Naive thymus-derived CD4-positive, alpha-beta T cell (primary cell): ENCODE measurements around the gene PRCD. TPM values are rescaled to one million over a fixed set of nuclear protein-coding genes. Genes with fewer than 3 reads are reported as not detected.
"Not testable (repeated sequence)": the region's sequence is repeated elsewhere in the genome, so short reads cannot be mapped to it uniquely, and the experiment has no call there.

ENCODE experiments used
- ATAC-seq: fragments of 150-1000 bp; cut with Tn5 transposase; 2 replicates; pipeline ENCODE4 v1.10.0; 2021; ENCODE audit warnings: mild to moderate bottlenecking, moderate library complexity
- CTCF ChIA-PET: fragments of 350-600 bp; sonication (Branson Sonifier 250); formaldehyde crosslinking; loops from one replicate; lab custom pipeline; 2021; ENCODE audit warnings: antibody characterized with exemption; lab: Charles Lee
- POLR2A ChIA-PET: fragments of 350-600 bp; sonication (Branson Sonifier 250); formaldehyde crosslinking; loops from one replicate; lab custom pipeline; 2021; ENCODE audit warnings: antibody characterized with exemption, inconsistent platforms; lab: Charles Lee
- DNase-seq, 9 donors: peaks; one replicate each; pipeline versions ENCODE4 v3.0.0 to v3.0.0-alpha.2; 2020 to 2022; ENCODE audit warnings: mixed read lengths in 1 of 9
- H3K27ac ChIP-seq: one replicate; pipeline ENCODE4 v1.7.0; 2013; ENCODE audit warnings: mild to moderate bottlenecking, low read depth, low read length, moderate library complexity
- H3K27me3 ChIP-seq, 2 donors: one replicate each; pipeline ENCODE4 v1.7.0; 2013; ENCODE audit warnings: low read length in 2 of 2, mild to moderate bottlenecking in 2 of 2, moderate library complexity in 2 of 2; ENCODE audit not compliant: control insufficient read depth in 2 of 2, insufficient read depth in 2 of 2
- H3K36me3 ChIP-seq, 3 experiments: 1 replicate in 2 of 3; 2 replicates in 1 of 3; pipeline ENCODE4 v1.7.0; 2013; ENCODE audit warnings: low read length in 3 of 3, mild to moderate bottlenecking in 3 of 3, moderate library complexity in 1 of 3; ENCODE audit not compliant: insufficient read depth in 3 of 3, control insufficient read depth in 2 of 3
- H3K4me1 ChIP-seq, 2 donors: one replicate each; pipeline ENCODE4 v1.7.0; 2013; ENCODE audit warnings: low read length in 2 of 2, mild to moderate bottlenecking in 2 of 2, moderate library complexity in 1 of 2; ENCODE audit not compliant: control insufficient read depth in 2 of 2, insufficient read depth in 2 of 2
- H3K4me3 ChIP-seq: 2 replicates; pipeline ENCODE4 v1.7.0; 2013; ENCODE audit warnings: mild to moderate bottlenecking, low read length
- H3K9me3 ChIP-seq, 3 experiments: 1 replicate in 2 of 3; 2 replicates in 1 of 3; pipeline ENCODE4 v1.7.0; 2013; ENCODE audit warnings: low read length in 3 of 3; ENCODE audit not compliant: control insufficient read depth in 2 of 3
- H3K27ac Mint-ChIP-seq, 9 donors: one replicate each; pipeline ENCODE4 v1.8.0; 2020 to 2022; ENCODE audit warnings: mixed read lengths in 9 of 9, mild to moderate bottlenecking in 8 of 9, moderate library complexity in 5 of 9, inconsistent platforms in 2 of 9
- H3K27me3 Mint-ChIP-seq, 5 donors: one replicate each; pipeline ENCODE4 v1.8.0; 2021 to 2022; ENCODE audit warnings: mixed read lengths in 5 of 5, mild to moderate bottlenecking in 1 of 5
- H3K36me3 Mint-ChIP-seq, 5 donors: one replicate each; pipeline ENCODE4 v1.8.0; 2020 to 2022; ENCODE audit warnings: mixed read lengths in 5 of 5, mild to moderate bottlenecking in 3 of 5, inconsistent platforms in 1 of 5
- H3K4me1 Mint-ChIP-seq, 7 donors: one replicate each; pipeline ENCODE4 v1.8.0; 2020 to 2022; ENCODE audit warnings: mixed read lengths in 7 of 7, mild to moderate bottlenecking in 3 of 7, inconsistent platforms in 1 of 7
- H3K4me3 Mint-ChIP-seq, 10 donors: one replicate each; pipeline ENCODE4 v1.8.0; 2020 to 2022; ENCODE audit warnings: mild to moderate bottlenecking in 10 of 10, mixed read lengths in 10 of 10, moderate library complexity in 6 of 10, inconsistent platforms in 2 of 10
- H3K9me3 Mint-ChIP-seq, 11 donors: one replicate each; pipeline ENCODE4 v1.8.0; 2020 to 2022; ENCODE audit warnings: mixed read lengths in 11 of 11, mild to moderate bottlenecking in 4 of 11, inconsistent platforms in 1 of 11, moderate library complexity in 1 of 11
- intact Hi-C, 2 donors: fragments of 100-400 bp; cut with micrococcal nuclease; formaldehyde crosslinking; loops; one replicate each; pipeline ENCODE4 v1.15.1; 2023
- polyA plus RNA-seq, 2 donors: library from polyadenylated mRNA; unstranded; fragments of 300-500 nt; fragmentation: Illumina TruSeq; gene quantifications; one replicate each; pipeline ENCODE4 v1.2.3, GENCODE V29; 2021
- total RNA-seq, 6 experiments: library from RNA in 5 of 6; stranded (reverse) in 5 of 6; gene quantifications; 1 replicate in 5 of 6; 2 replicates in 1 of 6; pipeline ENCODE4 v1.2.3 and lab custom pipeline; 2021 to 2026

Gene PRCD
- total and polyA plus RNA-seq, 7 experiments from 2014 or later: 1.3 TPM; not detected in 6

DNA sequence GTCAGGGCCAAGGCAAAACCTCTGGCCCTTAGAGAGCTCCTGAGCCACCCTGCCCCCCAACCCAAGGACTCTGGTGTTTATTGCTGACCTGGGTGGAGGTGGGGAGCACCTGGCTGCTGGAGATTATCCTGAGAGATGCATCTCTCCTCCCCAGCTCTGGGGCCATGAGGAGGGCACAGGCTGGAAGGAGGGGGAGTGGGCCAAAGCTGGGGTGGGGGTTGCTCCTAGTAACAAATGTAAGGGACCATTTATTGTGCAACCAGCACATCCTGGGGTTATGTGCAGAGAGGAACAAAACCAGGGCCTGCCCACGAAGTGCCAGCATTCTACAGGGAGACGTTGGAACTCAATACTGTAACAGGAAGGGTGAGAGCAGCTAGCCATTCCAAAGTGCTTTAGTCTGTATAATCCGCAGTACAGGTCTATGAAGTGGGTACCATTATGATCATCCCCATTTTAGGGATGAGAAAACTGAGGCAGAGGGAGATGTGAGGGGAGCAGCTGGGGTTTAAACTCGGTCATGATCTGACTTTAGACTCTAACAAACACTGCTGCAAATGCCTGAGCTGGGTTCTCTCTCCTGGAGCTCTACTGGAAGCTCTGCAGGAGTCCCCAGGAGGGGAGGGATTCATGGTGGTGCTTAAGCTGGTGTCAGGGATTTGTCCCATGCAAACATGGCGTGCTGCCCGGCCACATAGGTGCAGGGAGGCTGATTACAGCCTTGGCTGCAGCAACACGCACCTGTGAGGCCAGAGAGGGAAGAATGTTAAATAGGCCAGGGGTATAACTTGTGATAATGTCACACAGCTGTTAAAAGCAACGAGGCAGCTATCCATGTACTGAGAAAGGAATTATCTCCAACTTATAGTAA is 37.3 kb upstream of the PRCD start:
- H3K9me3 Mint-ChIP-seq: no peaks in the 10 kb centered on the region
- ATAC-seq (no peak), DNase-seq (no peak)
- Histone ChIP-seq H3K9me3 (no peaks in the 10 kb centered on the region), H3K27ac (peak overlapping the region; percentile 73), H3K36me3 (no peaks in the 10 kb centered on the region), H3K4me1 (peaks cover 27 to 46% of the 10 kb centered on the region in 2 donors), H3K27me3 (no peaks in the 10 kb centered on the region), H3K4me3 (no peak overlapping the region)
- peak overlapping the region in 7 of 9 donors; percentile 42 to 98 (median 75) for H3K27ac Mint-ChIP-seq
- peaks cover 0 to 3% (median 0%) of the 10 kb centered on the region in 5 donors for H3K36me3 Mint-ChIP-seq
- peaks cover 0 to under 1% (median 0%) of the 10 kb centered on the region in 5 donors for H3K27me3 Mint-ChIP-seq
- peaks cover 17 to 58% (median 32%) of the 10 kb centered on the region in 7 donors for H3K4me1 Mint-ChIP-seq
- ChIA-PET CTCF (interaction anchor here (0.6 to 6.3 kb wide), 17 partner anchors 9 to 327 kb away, joined by 3 to 36 read pairs (median 3); partner anchors contain the start of genes AANAT and UBE2O), POLR2A (interaction anchor here (0.9 to 2.5 kb wide), 13 partner anchors 10 to 117 kb away, joined by 3 to 21 read pairs (median 6); partner anchors contain the start of genes AANAT, SPHK1 and UBE2O)
- H3K4me3 Mint-ChIP-seq: peak overlapping the region in 2 of 10 donors; percentile 65 to 91
- intact Hi-C loops: loop anchor here (10.0 kb wide), 2 partner anchors 398 to 718 kb away; partner anchors contain the start of genes EXOC7 (in 1 of the 2) and UNK (in 1 of the 2)

- ATAC-seq (no peak), DNase-seq (no peak)
- no peaks in the 10 kb centered on the region for H3K27me3 ChIP-seq
- H3K9me3 Mint-ChIP-seq: peaks cover 0 to 1% (median 0%) of the 10 kb centered on the region in 11 donors
- H3K27ac Mint-ChIP-seq: peak overlapping the region in 5 of 9 donors; percentile 28 to 80 (median 64)
- intact Hi-C loops: loop anchor here (10.0 kb wide), 2 partner anchors 399 to 719 kb away; partner anchors contain the start of genes EXOC7 (in 1 of the 2) and UNK (in 1 of the 2)
- H3K9me3 ChIP-seq: no peaks in the 10 kb centered on the region
- H3K4me3 Mint-ChIP-seq: peak overlapping the region in 2 of 10 donors; percentile 47 to 60
- H3K4me1 Mint-ChIP-seq: peaks cover 17 to 49% (median 25%) of the 10 kb centered on the region in 7 donors
- H3K27me3 Mint-ChIP-seq: peaks cover 0 to 13% (median 0%) of the 10 kb centered on the region in 5 donors
- no peaks in the 10 kb centered on the region for H3K36me3 ChIP-seq
- POLR2A ChIA-PET: interaction anchor here (0.5 to 1.7 kb wide), 3 partner anchors 11 to 724 kb away, joined by 3 to 5 read pairs (median 3); partner anchors contain the start of gene AANAT
- H3K27ac ChIP-seq: no peak overlapping the region
- peaks cover 0 to 3% (median 0%) of the 10 kb centered on the region in 5 donors for H3K36me3 Mint-ChIP-seq
- no peak overlapping the region for H3K4me3 ChIP-seq
- H3K4me1 ChIP-seq: peaks cover 27 to 32% of the 10 kb centered on the region in 2 donors
- CTCF ChIA-PET: interaction anchor here (0.5 to 6.3 kb wide), 5 partner anchors 34 to 1249 kb away, joined by 3 to 36 read pairs (median 3); partner anchors contain the start of gene AANAT
These were observed 35.7 kb upstream of the PRCD start for GRCh38 chr17:76504117-76504516.

GRCh38 chr17:76506408-76507345 is 33.2 kb upstream of the PRCD start:
- Histone ChIP-seq H3K4me3 (no peak overlapping the region), H3K27ac (no peak overlapping the region), H3K4me1 (peaks cover 13 to 21% of the 10 kb centered on the region in 2 donors), H3K9me3 (no peaks in the 10 kb centered on the region), H3K27me3 (no peaks in the 10 kb centered on the region), H3K36me3 (no peaks in the 10 kb centered on the region)
- Mint-ChIP-seq H3K27ac (peak overlapping the region in 6 of 9 donors; percentile 5 to 60 (median 42)), H3K27me3 (peaks cover 0 to 13% (median 0%) of the 10 kb centered on the region in 5 donors), H3K36me3 (peaks cover 0 to 4% (median 0%) of the 10 kb centered on the region in 5 donors), H3K4me3 (no peak overlapping the region), H3K4me1 (peaks cover 5 to 45% (median 10%) of the 10 kb centered on the region in 7 donors), H3K9me3 (peaks cover 0 to 1% (median 0%) of the 10 kb centered on the region in 11 donors)
- intact Hi-C loops: loop anchor here (1.0 to 10.0 kb wide), 8 partner anchors 9 to 722 kb away; partner anchors contain the start of genes EXOC7 (in 1 of the 2), UBE2O (in 1 of the 2) and UNK (in 1 of the 2)
- CTCF ChIA-PET: interaction anchor here (0.5 to 3.8 kb wide), 19 partner anchors 9 to 190 kb away, joined by 3 to 45 read pairs (median 5); partner anchors contain the start of genes AANAT and UBE2O
- DNase-seq (peak; percentile 74 to 94 (median 86)), ATAC-seq (peak; percentile 88)
- POLR2A ChIA-PET: interaction anchor here (1.0 to 2.6 kb wide), 7 partner anchors 8 to 122 kb away, joined by 3 to 10 read pairs (median 5); partner anchors contain the start of genes AANAT and SPHK1

- H3K4me1 ChIP-seq: peaks cover 8 to 27% of the 10 kb centered on the region in 2 donors
- intact Hi-C loops: loop anchor here (10.0 kb wide), 2 partner anchors 404 to 724 kb away; partner anchors contain the start of genes EXOC7 (in 1 of the 2) and UNK (in 1 of the 2)
- ChIA-PET POLR2A (interaction anchor here (0.9 to 1.6 kb wide), 4 partner anchors 9 to 219 kb away, joined by 3 to 4 read pairs (median 4); no protein-coding TSS in a partner anchor), CTCF (interaction anchor here (1.2 to 3.8 kb wide), 5 partner anchors 13 to 117 kb away, joined by 3 to 45 read pairs (median 7); partner anchors contain the start of gene AANAT)
- H3K4me1 Mint-ChIP-seq: peaks cover 6 to 48% (median 13%) of the 10 kb centered on the region in 7 donors
- not testable (repeated sequence) for H3K27ac ChIP-seq, H3K27me3 ChIP-seq, H3K9me3 Mint-ChIP-seq, ATAC-seq, H3K4me3 Mint-ChIP-seq, H3K4me3 ChIP-seq, DNase-seq, H3K36me3 ChIP-seq, H3K36me3 Mint-ChIP-seq, H3K9me3 ChIP-seq
- H3K27ac Mint-ChIP-seq: peak overlapping the region in 2 of 9 donors; percentile 5 to 29
- peaks cover 0 to 13% (median 0%) of the 10 kb centered on the region in 5 donors for H3K27me3 Mint-ChIP-seq
These were observed 31.3 kb upstream of the PRCD start for GRCh38 chr17:76508472-76509063.

- Mint-ChIP-seq H3K4me3 (peak overlapping the region in 1 of 10 donors; percentile 73), H3K4me1 (peaks cover 22 to 60% (median 26%) of the 10 kb centered on the region in 7 donors), H3K9me3 (peaks cover 0 to 4% (median 0%) of the 10 kb centered on the region in 11 donors), H3K27ac (peak overlapping the region in 5 of 9 donors; percentile 62 to 100 (median 84)), H3K27me3 (peaks cover 0 to 17% (median 0%) of the 10 kb centered on the region in 5 donors), H3K36me3 (peaks cover 0 to 7% (median 0%) of the 10 kb centered on the region in 5 donors)
- intact Hi-C loops: no loop called here
- Histone ChIP-seq H3K27me3 (no peaks in the 10 kb centered on the region), H3K9me3 (no peaks in the 10 kb centered on the region), H3K4me1 (peaks cover 23 to 41% of the 10 kb centered on the region in 2 donors), H3K27ac (no peak overlapping the region), H3K4me3 (no peak overlapping the region), H3K36me3 (no peaks in the 10 kb centered on the region)
- POLR2A ChIA-PET: interaction anchor here (0.5 to 3.8 kb wide), 4 partner anchors 9 to 1044 kb away, joined by 3 to 21 read pairs (median 5); partner anchors contain the start of gene RHBDF2
- DNase-seq (no peak), ATAC-seq (no peak)
- CTCF ChIA-PET: interaction anchor here (0.7 to 1.8 kb wide), 5 partner anchors 8 to 1593 kb away, joined by 3 to 5 read pairs (median 4); partner anchors contain the start of gene AANAT
These were observed 29.0 kb upstream of the PRCD start for GRCh38 chr17:76510831-76511244.
